GM19397 (cell line): Measurements from ENCODE around the gene RALA.
"Not testable (repeated sequence)": the region's sequence is repeated elsewhere in the genome, so short reads cannot be mapped to it uniquely, and the experiment has no call there.

Experiments used
- ATAC-seq: cut with Tn5 transposase; IDR thresholded peaks from one replicate; pipeline ENCODE4 v1.9.1; 2021; ENCODE audit warnings: mild to moderate bottlenecking, moderate library complexity; ENCODE audit not compliant: unreplicated experiment

Gene RALA

DNA sequence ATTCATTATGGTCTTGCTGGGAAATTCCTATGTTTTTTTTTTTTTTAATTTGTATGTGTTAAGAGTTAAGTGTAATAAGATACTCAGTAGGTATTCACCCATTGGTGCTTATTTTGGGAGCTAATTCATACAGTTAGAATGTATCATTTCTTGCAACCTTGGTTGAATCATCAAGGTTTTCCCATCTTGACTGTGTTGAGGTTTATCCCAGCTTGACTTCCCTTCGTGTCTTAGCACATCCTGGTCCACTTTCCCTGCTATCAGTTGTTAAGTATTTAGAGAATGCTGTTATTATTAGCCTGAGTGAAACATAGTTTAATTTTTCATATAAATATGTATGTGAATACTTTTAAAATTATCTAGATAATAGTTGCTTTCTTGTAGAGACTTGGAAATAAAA, 20.8 kb downstream of the RALA start:
- no peak for ATAC-seq

DNA sequence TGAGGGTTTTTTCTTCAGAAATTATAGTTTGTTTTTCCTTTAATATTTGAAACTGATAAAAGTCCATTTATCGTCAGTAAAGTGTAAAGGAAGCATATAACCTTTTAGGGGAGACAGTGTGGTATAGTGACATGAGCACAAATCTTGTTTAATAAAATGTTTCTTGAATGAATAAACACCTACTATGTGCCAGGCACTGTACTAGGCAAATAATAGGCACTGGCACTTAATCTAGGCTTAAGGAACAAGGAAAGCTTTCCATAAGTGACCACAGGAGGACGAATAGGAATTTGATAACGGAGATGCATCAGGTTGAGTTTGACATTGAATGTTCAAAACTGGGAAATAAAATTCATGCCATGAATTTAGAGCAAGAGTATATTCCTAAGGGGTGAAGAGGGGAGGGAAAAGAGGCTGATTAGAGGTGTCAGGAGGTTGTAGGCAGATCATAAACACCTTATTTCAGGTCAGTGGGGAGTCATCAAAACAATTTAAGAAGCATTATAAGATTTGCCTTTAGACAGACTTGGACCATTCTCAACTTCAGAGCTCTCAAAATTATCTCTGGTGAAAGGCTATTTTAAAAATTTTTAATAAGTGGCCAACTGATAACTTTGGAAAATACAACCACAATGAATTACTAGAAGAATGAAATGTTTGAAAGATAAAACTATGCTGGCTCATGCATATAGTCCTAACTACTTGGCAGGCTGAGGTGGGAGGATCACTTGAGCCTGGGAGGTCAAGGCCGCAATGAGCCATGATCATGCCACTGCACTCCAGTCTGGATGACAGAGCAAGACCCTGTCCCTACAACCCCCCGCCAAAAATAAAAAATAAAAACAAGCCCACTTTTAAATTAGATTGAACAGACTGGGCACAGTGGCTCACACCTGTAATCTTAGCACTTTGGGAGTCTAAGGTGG, 22.4 kb downstream of the RALA start:
- no peak for ATAC-seq

DNA sequence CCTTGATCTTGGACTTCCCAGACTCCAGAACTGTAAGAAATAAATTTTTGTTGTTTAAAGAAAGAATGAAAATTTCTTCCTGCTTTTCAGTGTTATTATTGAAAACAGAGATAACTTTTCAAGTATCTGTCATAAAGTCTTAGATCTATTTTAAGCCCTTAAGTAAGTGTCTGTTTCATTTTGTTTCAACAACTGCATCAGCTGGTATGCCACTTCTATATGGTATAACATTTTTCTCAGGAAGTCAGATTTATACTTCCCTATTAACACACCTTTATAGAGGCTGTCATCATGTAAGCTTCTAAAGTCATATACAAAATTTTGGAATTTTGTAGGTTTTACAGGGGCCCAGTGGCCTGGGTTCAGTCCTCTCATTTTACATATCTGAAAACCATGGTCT, 24.4 kb downstream of the RALA start:
- no peak for ATAC-seq

DNA sequence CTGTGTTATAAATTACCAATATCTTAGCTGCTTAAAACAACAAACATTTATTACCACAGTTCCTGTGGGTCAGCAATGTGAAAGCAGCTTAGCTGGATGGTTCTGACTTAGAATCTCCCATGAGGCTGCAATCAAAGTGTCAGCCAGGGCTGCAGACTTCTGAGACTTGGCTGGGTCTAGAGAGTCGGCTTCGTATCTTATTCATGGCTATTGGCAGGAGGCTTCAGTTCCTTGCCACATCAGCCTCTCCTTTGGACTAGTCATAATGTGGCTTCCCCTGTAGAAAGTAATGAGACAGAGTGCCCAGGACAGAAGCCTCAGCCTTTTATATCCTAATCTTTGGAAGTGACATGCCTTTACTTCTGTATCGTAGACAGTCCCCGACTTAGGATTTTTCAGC, 27.3 kb downstream of the RALA start:
- ATAC-seq, result no peak

DNA sequence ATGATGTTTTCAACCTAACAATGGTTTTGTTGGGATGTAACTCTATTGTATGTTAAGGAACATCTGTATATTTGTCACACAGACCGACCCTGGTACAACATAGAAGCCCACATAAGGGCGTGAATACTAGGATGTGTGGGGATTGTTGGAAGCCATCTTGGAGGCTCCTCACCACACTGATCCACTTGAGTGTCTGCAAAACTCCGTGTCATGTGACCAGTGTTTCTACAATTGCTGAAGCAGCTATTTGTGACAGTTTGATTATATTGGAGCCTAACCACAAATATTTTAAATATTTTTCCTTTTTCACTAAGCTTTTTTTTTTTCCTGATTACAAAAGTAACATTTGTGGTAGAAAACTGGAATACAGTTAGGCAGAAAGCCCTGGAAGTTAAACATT, 27.9 kb downstream of the RALA start:
- no peak for ATAC-seq

DNA sequence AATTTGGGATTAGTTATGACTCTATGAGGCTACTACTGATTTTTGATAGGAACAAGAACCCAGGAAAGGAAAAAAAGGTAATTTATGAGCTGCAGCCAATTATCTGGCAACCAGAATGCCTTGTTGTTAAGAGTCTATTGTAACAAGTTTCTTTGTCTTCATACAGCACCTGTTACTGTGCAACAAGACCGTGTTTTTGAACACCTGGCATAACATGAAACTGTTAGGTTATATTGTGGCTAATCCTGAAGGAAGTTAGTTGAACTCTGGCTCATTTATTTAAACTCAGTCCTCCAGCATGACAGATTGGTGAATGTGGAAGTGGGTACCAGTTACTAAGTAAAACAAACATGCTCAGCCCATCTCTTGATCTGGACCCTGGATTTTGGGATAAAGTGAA, 33.0 kb downstream of the RALA start:
- ATAC-seq, result no peak

DNA sequence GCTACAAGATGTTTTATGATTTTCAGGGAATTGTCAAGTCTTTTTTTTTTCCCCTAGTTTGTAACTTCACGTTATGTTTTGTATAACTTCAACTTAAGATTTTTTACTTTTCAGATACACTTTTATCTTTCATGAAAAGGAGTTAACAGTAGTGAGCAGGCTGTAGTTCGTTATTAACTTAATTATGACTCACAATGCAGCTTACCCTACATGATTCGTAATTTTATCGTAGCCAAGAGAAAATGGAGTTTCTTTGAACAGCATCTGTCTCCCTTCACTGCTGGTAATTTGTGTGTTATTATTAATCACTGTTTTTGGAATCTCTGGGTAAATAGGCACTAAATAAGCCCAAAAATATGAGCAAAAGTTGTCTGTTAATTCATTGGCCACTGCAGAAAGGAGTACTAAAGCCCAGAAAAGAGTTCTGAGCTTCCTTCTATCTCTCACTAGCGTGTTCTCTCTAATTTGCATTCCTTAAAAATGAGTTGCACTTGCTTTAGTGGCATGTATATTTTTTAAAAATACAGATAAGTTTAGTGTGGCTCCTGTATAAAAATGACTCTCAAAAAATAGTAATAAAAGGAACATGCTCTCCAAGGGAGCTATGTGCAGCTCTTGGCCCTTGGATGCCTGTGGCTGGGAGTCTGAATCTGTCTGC, 36.1 kb downstream of the RALA start:
- ATAC-seq, result no peak

DNA sequence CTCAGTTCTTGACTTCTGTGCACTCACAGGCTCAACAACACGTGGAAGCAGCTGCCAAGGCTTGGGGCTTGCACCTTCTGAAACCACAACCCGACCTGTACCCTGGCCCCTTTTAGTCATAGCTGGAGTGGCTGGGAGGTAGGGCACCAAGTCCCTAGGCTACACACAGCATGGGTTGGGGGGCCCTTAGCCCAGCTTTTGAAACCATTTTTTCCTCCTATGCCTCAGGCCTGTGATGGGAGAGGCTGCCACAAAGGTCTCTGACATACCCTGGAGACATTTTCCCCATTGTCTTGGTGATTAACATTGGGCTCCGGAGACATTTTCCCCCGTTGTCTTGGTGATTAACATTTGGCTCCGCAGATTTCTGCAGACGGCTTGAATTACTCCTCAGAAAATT, 38.6 kb downstream of the RALA start:
- ATAC-seq, result no peak

DNA sequence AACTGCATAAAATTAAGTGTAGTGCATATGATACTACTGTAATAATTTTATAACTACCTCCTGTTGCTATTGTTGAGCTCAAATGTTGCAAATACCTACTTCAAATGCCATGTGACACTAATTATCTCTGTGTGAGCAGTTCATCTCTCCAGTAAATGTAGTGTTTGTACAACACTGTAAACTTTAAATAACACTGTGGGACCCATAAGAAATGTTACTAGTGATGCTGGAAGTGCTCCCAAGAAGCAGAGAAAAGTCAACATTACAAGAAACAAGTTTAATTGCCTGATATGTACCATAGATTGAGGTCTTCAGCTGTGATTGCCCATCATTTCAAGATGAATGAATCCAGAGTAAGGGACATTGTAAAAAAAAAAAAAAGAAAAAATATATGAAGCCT, 39.9 kb downstream of the RALA start:
- no peak for ATAC-seq

DNA sequence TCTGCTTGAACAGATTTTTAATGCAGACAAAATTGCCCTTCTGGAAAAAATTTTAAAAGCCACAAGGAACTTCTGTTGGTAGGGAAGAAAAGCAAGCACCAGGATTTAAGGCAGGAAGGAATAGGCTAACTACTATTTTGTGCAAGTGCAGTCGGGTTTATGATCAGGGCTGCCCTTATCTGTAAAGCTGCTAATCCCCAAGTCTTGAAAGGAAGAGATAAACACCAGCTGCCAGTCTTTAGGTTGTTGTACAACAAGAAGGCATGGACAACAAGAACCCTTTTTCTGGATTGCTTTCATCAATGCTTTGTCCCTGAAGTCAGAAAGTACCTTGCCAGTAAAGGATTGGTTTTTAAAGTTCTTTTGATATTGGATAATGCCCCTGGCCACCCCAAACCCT, 40.7 kb downstream of the RALA start:
- ATAC-seq, result no peak

DNA sequence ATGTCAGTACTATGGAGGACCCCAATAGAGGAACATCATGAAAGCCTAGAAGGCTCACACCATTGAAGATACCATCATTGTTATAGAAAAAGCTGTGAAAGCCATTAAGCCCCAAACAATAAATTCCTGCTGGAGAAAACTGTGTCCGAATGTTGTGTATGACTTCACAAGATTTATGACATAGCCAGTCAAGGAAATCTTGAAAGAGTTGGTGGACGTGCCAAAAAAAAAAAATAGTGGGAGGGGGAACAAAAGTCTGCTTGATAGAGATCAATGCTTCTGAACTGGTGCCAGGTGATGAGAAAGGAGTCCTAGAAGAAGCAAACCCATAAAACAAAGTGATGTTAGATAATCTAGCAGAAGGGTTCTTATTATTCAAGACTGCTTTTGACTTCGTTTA, 41.2 kb downstream of the RALA start:
- no peak for ATAC-seq

DNA sequence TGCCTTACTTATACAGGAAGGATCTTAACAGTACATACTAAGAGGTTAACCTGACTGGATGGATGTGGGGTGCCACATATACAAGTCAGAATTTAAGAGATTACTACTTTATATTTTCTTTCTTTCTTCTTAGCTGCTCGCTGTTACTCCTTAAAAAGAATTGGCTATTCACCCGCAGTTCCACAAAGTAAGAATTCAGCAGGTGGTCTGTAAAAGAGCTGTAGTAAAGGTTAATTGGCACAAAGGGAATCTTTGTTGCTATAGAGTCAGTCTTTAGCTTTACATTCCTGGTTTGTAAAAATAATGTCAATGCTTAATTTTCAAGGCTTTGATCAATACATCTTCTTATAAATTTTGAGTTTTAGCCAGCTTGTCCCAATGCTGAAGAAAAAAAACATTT, 43.2 kb downstream of the RALA start:
- ATAC-seq, result no peak

DNA sequence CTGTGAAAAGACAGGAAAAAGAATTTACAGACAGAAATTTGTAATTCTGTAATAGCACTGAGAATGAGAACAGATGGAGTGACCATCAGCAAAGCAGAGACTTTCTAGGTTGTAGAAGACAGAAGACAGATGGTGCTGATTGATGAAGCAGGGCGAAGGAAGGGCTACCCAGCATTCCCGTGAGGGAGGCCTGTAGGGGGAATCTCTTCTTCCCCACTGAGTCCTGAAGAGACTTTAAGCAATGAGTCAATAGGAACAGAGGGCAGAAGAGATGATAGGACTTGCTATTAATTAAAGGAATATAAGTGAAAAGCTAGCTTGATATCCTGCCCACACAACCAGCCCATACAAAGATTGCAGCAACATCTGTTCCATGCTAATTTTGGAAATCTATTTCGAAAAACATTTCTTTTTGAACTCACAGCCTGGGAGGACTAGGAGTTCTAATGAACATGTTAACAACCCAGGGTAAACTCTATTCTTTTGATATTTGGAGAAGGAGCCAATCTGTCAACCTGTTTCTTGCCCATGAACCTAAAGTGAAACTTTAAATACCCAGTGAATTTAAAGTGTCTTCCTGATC, 44.1 kb downstream of the RALA start:
- no peak for ATAC-seq

DNA sequence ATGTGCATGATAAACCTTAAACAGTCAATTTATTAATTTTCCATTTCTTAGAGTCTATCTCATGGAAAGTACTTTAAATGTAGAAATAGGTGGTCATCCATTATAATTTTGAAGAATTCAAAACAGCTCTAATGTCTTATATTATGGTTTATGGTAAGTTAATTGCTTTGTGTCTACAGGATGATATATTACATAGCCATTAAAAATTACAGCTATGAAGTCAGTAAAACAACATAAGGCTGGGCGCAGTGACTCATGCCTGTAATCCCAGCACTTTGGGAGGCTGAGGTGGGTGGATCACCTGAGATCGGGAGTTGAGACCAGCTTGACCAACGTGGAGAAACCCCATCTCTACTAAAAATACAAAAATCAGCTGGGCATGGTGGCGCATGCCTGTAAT, 44.9 kb downstream of the RALA start:
- ATAC-seq, result not testable (repeated sequence)

DNA sequence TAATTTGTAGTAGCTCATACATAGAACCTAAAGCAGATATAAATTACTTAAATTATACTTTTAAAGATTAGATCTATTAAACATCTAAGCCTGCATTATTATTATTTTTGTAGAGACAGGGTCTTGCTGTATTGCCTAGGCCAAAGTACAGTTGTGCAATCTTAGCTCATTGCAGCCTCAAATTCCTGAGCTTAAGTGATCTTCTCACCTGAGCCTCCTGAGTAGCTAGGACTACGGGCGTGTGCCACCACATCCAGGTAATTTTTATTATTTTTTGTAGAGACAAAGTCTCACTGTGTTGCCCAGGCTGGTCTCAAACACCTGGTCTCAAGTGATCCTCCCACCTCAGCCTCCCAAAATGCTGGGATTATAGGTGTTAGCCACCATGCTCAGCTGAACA, 46.7 kb downstream of the RALA start:
- ATAC-seq, result no peak

DNA sequence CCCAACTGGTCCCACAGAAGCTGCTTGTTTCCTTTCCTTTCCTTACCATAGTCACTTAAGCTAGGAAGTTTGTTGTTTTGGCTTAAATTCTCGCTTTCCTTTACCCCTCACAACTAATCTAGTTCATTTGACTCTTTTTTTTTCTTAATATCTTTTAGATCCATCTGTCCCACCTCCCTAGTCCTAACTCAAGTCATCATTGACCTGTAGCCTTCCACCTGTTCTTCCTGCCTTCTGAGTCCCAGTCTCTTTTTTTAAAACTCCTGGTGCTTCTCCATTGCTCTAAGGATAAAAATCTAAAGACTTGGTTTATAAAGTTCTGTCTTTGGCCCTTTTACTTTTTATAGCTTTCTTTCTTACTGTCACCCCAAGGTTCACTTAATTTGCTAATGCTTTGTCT, 47.6 kb downstream of the RALA start:
- ATAC-seq, result no peak

DNA sequence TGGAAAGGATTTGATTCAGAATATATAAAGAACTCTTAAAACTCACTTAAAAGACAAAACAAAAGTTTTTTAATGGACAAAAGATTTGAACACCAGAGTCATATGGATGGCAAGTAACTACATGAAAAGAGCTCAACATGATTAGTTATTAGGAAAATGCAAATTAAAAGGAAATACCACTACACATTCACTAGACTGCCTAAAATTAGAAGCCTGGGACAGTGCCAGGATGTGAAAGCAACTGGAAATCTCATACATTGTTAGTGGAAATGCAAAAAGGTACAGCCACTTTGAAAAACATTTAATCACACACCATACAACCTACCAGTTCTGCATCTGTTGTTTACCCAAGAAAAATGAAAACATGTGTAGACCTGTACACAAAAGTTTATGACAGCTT, 48.8 kb downstream of the RALA start:
- no peak for ATAC-seq

DNA sequence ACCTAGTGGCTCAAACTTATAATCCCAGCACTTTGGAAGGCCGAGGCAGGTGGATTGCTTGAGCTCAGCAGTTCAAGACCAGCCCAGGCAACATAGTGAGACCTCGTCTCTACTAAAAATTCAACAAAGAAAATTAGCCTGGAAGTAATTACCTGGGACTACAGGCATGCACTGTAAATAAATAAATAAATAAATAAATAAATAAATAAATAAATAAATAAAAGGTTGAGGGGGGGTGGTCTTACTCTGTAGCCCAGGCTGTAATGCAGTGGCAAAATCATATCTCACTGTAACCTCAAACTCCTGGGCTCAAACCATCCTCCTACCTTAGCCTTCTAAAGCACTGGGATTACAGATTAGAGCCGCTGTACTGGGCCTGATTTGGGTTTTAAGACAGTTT, 50.5 kb downstream of the RALA start:
- no peak for ATAC-seq

DNA sequence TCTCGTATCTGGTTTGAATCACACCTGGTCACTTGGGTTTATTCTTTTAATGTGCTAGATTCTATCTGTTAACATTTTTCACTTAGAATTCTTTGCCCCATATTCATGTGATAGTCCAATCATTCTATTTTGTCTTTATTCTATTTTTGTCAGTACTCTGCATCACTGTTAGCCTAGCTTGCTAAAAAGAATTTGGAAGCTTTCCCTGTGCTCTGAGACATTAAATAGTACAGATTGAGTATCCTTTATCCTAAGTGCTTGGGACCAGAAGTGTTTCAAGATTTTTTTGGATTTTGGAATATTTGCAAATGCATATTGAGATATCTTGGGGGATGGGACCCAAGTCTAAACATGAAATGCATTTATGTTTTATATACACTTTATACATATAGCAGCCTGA, 51.0 kb downstream of the RALA start:
- no peak for ATAC-seq

DNA sequence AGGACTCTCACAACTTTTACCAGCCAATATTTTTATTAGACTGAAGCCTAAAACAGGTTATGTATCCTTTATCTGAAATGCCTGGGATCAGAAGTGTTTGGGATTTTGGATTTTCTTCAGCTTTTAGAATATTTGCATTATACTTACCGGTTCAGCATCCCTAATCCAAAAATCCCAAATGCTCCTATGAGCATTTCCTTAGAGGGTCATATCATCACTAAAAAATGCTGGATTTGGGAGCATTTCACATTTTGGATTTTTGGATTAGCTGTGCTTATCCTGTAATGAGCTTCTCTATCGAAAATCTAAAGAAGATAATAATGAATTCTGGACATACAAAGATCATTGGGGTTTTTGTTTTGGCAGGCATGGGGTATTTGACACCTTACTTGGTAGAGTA, 53.0 kb downstream of the RALA start:
- ATAC-seq, result no peak

DNA sequence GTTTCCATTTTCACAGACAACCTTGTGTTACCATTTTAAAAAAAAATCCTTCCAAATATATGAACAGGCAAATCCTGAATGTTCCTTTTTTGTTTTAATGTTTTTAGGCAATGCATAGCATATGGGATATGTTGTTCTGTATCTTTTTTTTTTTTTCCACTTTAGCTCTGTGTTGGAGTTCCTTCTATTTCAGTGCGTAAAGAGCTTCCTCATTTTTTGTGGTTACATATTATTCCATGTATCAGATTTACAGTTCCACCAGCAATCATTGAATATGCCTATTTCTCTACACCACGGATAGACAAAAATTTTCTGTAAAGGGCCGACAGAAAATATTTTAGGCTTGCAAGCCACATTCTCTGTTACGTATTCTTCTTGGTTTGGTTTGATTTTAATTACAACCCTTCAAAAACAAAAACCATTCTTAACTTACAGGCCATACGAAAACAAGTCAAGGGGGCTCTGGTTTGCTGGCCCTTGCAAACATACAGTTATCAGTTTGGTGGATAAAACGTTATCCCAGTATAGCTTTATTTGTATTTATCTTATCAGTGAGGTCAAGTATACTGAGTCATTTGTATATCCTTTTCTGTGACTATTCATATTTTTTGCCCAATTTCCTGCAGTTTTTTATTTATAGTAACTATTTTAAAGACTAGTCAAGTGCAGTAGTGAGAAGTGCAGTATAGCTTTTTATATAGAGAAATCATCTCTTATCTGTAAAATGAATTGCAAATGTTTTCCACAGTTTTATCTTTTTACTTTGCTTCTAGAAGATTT, 55.7 kb downstream of the RALA start:
- ATAC-seq, result no peak
